Measurements from ENCODE around the gene PADI4.
A peak's percentile ranks its signal among the peaks of the same experiment; 100 is the strongest.

GRCh38 chr1:17338706-17339493 is 30.9 kb downstream of the PADI4 start:
- peak in 1 of 6 experiments; percentile 18 for TF ChIP-seq CTCF (IDR thresholded peaks at IDR 0.05)
- TF ChIP-seq POLR2A (IDR thresholded peaks at IDR 0.05): no peak

Measured in Peyer's patch (tissue), 4 donors.